Loucy (cell line): ENCODE measurements around the gene PPP1CB.

Source experiments
- H2AFZ ChIP-seq: fragments of 200-600 bp; sonication (generic); 2 replicates; pipeline ENCODE4 v1.6.0; 2016; ENCODE audit warnings: antibody characterized with exemption, mild to moderate bottlenecking, low read length, moderate library complexity
- H3F3A ChIP-seq: fragments of 200-600 bp; 2 replicates; pipeline ENCODE4 v1.6.0; 2016; ENCODE audit warnings: antibody characterized with exemption, low read depth, mild to moderate bottlenecking
- H3K27me3 ChIP-seq: fragments of 200-600 bp; sonication (generic); 2 replicates; pipeline ENCODE4 v1.6.1; 2014; ENCODE audit warnings: low read length, mild to moderate bottlenecking; ENCODE audit not compliant: insufficient read depth, poor library complexity, severe bottlenecking
- H3K36me3 ChIP-seq: fragments of 200-600 bp; sonication (generic); 2 replicates; pipeline ENCODE4 v1.6.1; 2016; ENCODE audit warnings: low read length; ENCODE audit not compliant: insufficient read depth
- H3K4me1 ChIP-seq: fragments of 200-600 bp; sonication (generic); 2 replicates; pipeline ENCODE4 v1.5.1; 2014; ENCODE audit warnings: low read length, mild to moderate bottlenecking; ENCODE audit not compliant: insufficient read depth, poor library complexity, severe bottlenecking
- H3K4me2 ChIP-seq: fragments of 200-600 bp; sonication (generic); 2 replicates; pipeline ENCODE4 v1.6.0; 2014; ENCODE audit warnings: antibody characterized with exemption, low read length, low read depth, mild to moderate bottlenecking; ENCODE audit not compliant: poor library complexity, severe bottlenecking
- H3K4me3 ChIP-seq: fragments of 200-600 bp; sonication (generic); 2 replicates; pipeline ENCODE4 v1.5.1; 2014; ENCODE audit warnings: low read length, mild to moderate bottlenecking, mixed read lengths; ENCODE audit not compliant: poor library complexity, severe bottlenecking
- H3K79me2 ChIP-seq: fragments of 200-600 bp; sonication (generic); 2 replicates; pipeline ENCODE4 v1.6.1; 2014; ENCODE audit warnings: low read length; ENCODE audit not compliant: insufficient read depth
- H3K9ac ChIP-seq: fragments of 200-600 bp; sonication (generic); 2 replicates; pipeline ENCODE4 v1.6.0; 2014; ENCODE audit warnings: mild to moderate bottlenecking, low read depth, low read length, moderate library complexity; ENCODE audit not compliant: poor library complexity, severe bottlenecking
- H3K9me2 ChIP-seq: fragments of 200-600 bp; sonication (generic); replicated peaks from 2 replicates; pipeline ENCODE4 v1.6.1; 2016; ENCODE audit warnings: low read depth, low read length, mixed read lengths
- H3K9me3 ChIP-seq: fragments of 200-600 bp; sonication (generic); 2 replicates; pipeline ENCODE4 v1.6.1; 2014; ENCODE audit warnings: mild to moderate bottlenecking, antibody characterized with exemption, low read length, low read depth; ENCODE audit not compliant: insufficient read depth
- H4K20me1 ChIP-seq: fragments of 200-600 bp; sonication (generic); 2 replicates; pipeline ENCODE4 v1.6.0; 2014; ENCODE audit warnings: antibody characterized with exemption, low read length, mild to moderate bottlenecking; ENCODE audit not compliant: insufficient read depth, poor library complexity, severe bottlenecking
- CTCF ChIP-seq: fragments of 200-600 bp; sonication (generic); conservative IDR thresholded peaks from 2 replicates; pipeline ENCODE4 v1.5.1; 2014; ENCODE audit warnings: mild to moderate bottlenecking, antibody characterized with exemption, low read length
- EZH2phosphoT487 ChIP-seq: fragments of 200-600 bp; IDR thresholded peaks from 2 replicates; pipeline ENCODE4 v1.6.1; 2018; ENCODE audit warnings: antibody characterized with exemption, mild to moderate bottlenecking, moderate library complexity, borderline replicate concordance

The PPP1CB gene

GRCh38 chr2:28772351-28772750 is 20.7 kb downstream of the PPP1CB start:
- Histone ChIP-seq H3K4me3 (no peak overlapping the region), H3K79me2 (peaks cover 100% of the 10 kb centered on the region), H4K20me1 (peaks cover 99% of the 10 kb centered on the region), H3K4me2 (no peak overlapping the region), H3K9me2 (no peaks in the 10 kb centered on the region), H3K9me3 (no peaks in the 10 kb centered on the region), H3K27me3 (no peaks in the 10 kb centered on the region), H3K9ac (no peak overlapping the region), H3K4me1 (peaks cover under 1% of the 10 kb centered on the region), H3K36me3 (peaks cover 11% of the 10 kb centered on the region), H3F3A (no peaks in the 10 kb centered on the region), H2AFZ (no peak overlapping the region)
- TF ChIP-seq CTCF (no peak), EZH2phosphoT487 (no peak)

- no peaks in the 10 kb centered on the region for H3K9me2 ChIP-seq
- no peak overlapping the region for H3K4me2 ChIP-seq
- peaks cover 50% of the 10 kb centered on the region for H3K36me3 ChIP-seq
- H3K4me3 ChIP-seq, result no peak overlapping the region
- no peak for TF ChIP-seq CTCF
- TF ChIP-seq EZH2phosphoT487, result no peak
- no peaks in the 10 kb centered on the region for H3K4me1 ChIP-seq
- no peak overlapping the region for H2AFZ ChIP-seq
- H3F3A ChIP-seq, result no peaks in the 10 kb centered on the region
- peaks cover 74% of the 10 kb centered on the region for H3K79me2 ChIP-seq
- H3K9me3 ChIP-seq, result no peaks in the 10 kb centered on the region
- peaks cover 81% of the 10 kb centered on the region for H4K20me1 ChIP-seq
- no peaks in the 10 kb centered on the region for H3K27me3 ChIP-seq
- H3K9ac ChIP-seq, result no peak overlapping the region
Observed at GRCh38 chr2:28776471-28776870, 24.8 kb downstream of the PPP1CB start.

GRCh38 chr2:28778392-28778791 is 26.8 kb downstream of the PPP1CB start:
- Histone ChIP-seq H3K9ac (no peak overlapping the region), H3F3A (no peaks in the 10 kb centered on the region), H3K9me3 (no peaks in the 10 kb centered on the region), H3K9me2 (no peaks in the 10 kb centered on the region), H3K79me2 (peaks cover 55% of the 10 kb centered on the region), H3K36me3 (peaks cover 69% of the 10 kb centered on the region), H3K4me2 (no peak overlapping the region), H4K20me1 (peaks cover 63% of the 10 kb centered on the region), H3K4me1 (no peaks in the 10 kb centered on the region), H3K27me3 (no peaks in the 10 kb centered on the region), H3K4me3 (no peak overlapping the region), H2AFZ (no peak overlapping the region)
- TF ChIP-seq CTCF, result no peak
- TF ChIP-seq EZH2phosphoT487, result no peak
